HepG2 (cell line): Measurements from ENCODE around the gene DUSP15. TPM values are rescaled to one million over a fixed set of nuclear protein-coding genes. Genes with fewer than 3 reads are reported as not detected.
A peak's percentile ranks its signal among the peaks of the same experiment; 100 is the strongest.

Experiments used
- GLI4 ChIP-seq: sonication (generic); formaldehyde crosslinking; IDR thresholded peaks from 2 replicates; pipeline ENCODE4 v1.5.1; 2020; ENCODE audit warnings: missing genetic modification reagents, mild to moderate bottlenecking, moderate library complexity, borderline replicate concordance
- IKZF1 ChIP-seq: fragments of 450-650 bp; IDR thresholded peaks from 2 replicates; pipeline ENCODE4 v1.7.1; 2016
- KIAA2018 ChIP-seq: sonication (generic); formaldehyde crosslinking; IDR thresholded peaks from 2 replicates; pipeline ENCODE4 v1.5.0; 2020; ENCODE audit warnings: mild to moderate bottlenecking, missing genetic modification reagents, borderline replicate concordance
- RAD21 ChIP-seq: fragments of 450-650 bp; formaldehyde crosslinking; IDR thresholded peaks from 2 replicates; pipeline ENCODE4 v1.5.0; 2020; ENCODE audit warnings: mild to moderate bottlenecking
- RFXAP ChIP-seq: sonication (generic); formaldehyde crosslinking; IDR thresholded peaks from 2 replicates; pipeline ENCODE4 v1.4.0; 2020; ENCODE audit warnings: missing genetic modification reagents, borderline replicate concordance
- ZBTB37 ChIP-seq: sonication (generic); formaldehyde crosslinking; IDR thresholded peaks from 2 replicates; pipeline ENCODE4 v1.4.0; 2020; ENCODE audit warnings: mild to moderate bottlenecking, missing genetic modification reagents
- ZFP36 ChIP-seq: fragments of 150-350 bp; IDR thresholded peaks from 2 replicates; pipeline ENCODE4 v1.6.1; 2018; ENCODE audit warnings: borderline replicate concordance, low read length, low read depth; ENCODE audit not compliant: partially characterized antibody
- ZFP91 ChIP-seq: sonication (generic); formaldehyde crosslinking; IDR thresholded peaks from 2 replicates; pipeline ENCODE4 v1.9.0; 2022; ENCODE audit warnings: missing genetic modification reagents, mild to moderate bottlenecking, borderline replicate concordance
- ZFX ChIP-seq: sonication (generic); formaldehyde crosslinking; IDR thresholded peaks from 2 replicates; pipeline ENCODE4 v1.4.0; 2020; ENCODE audit warnings: mild to moderate bottlenecking, low read depth, missing genetic modification reagents, moderate library complexity
- ZNF30 ChIP-seq: sonication (generic); formaldehyde crosslinking; IDR thresholded peaks from 2 replicates; pipeline ENCODE4 v1.5.0; 2020; ENCODE audit warnings: mild to moderate bottlenecking, missing genetic modification reagents
- ZNF460 ChIP-seq: sonication (generic); formaldehyde crosslinking; IDR thresholded peaks from 2 replicates; pipeline ENCODE4 v1.5.1; 2020; ENCODE audit warnings: missing genetic modification reagents, mild to moderate bottlenecking, borderline replicate concordance
- ZNF547 ChIP-seq: sonication (generic); formaldehyde crosslinking; IDR thresholded peaks from 2 replicates; pipeline ENCODE4 v1.5.1; 2020; ENCODE audit warnings: mild to moderate bottlenecking, missing genetic modification reagents
- ZNF572 ChIP-seq: sonication (generic); formaldehyde crosslinking; IDR thresholded peaks from 2 replicates; pipeline ENCODE4 v1.5.1; 2020; ENCODE audit warnings: mild to moderate bottlenecking, missing genetic modification reagents
- ZNF577 ChIP-seq: sonication (generic); formaldehyde crosslinking; IDR thresholded peaks from 2 replicates; pipeline ENCODE4 v1.4.0; 2020; ENCODE audit warnings: mild to moderate bottlenecking, low read depth, missing genetic modification reagents, borderline replicate concordance
- ZNF879 ChIP-seq: sonication (generic); formaldehyde crosslinking; IDR thresholded peaks from 2 replicates; pipeline ENCODE4 v1.8.1; 2023; ENCODE audit warnings: missing genetic modification reagents
- polyA plus RNA-seq, 8 experiments: library from polyadenylated mRNA; depleted of rRNA in 3 of 8; stranded (reverse) in 7 of 8; unstranded in 1 of 8; fragments of >200 nt; fragmentation: Illumina TruSeq in 4 of 8; extraction: Trizol in 4 of 8; gene quantifications; 2 replicates each; pipeline versions ENCODE4 v1.2.1 to v1.2.3, GENCODE V29; 2011 to 2016; ENCODE audit warnings: low read depth in 4 of 8, missing spikeins in 1 of 8, mixed read lengths in 1 of 8; ENCODE audit not compliant: insufficient read depth in 1 of 8
- total RNA-seq, 5 experiments: library from RNA; depleted of rRNA; stranded (reverse); fragments of >200 nt; fragmentation: Illumina TruSeq; extraction: Trizol; gene quantifications; 2 replicates each; pipeline ENCODE4 v1.2.3, GENCODE V29; 2016; ENCODE audit warnings: low read depth in 1 of 5

DUSP15 gene
- total and polyA plus RNA-seq, 2 of the 13 experiments (the other 11 are each of a cell fraction or from before 2014, with no cell fraction given): 0.17 to 0.93 TPM

GRCh38 chr20:31879143-31879987 is 9.0 kb upstream of the DUSP15 start (continued):
- TF ChIP-seq KIAA2018: no peak
- peak; percentile 1 for TF ChIP-seq ZFP36
- 0 out of 2 replicates have a peak, but pooled peaks have one; percentile 2 for TF ChIP-seq ZNF572
- TF ChIP-seq RAD21 (CRISPR knock-in tag): peak; percentile 45
- TF ChIP-seq IKZF1: no peak
- TF ChIP-seq ZFX (CRISPR knock-in tag): peak; percentile 40; the same call in 1 of the 2 replicates
- TF ChIP-seq GLI4 (CRISPR knock-in tag): 0 out of 2 replicates have a peak, but pooled peaks have one; percentile 18
- TF ChIP-seq RFXAP (CRISPR knock-in tag): peak; percentile 51; the same call in 1 of the 2 replicates
- TF ChIP-seq ZBTB37 (CRISPR knock-in tag): peak; percentile 78; the same call in 1 of the 2 replicates
- peak; percentile 50; the same call in 1 of the 2 replicates for TF ChIP-seq ZNF460 (CRISPR knock-in tag)
- TF ChIP-seq ZNF30: 0 out of 2 replicates have a peak, but pooled peaks have one; percentile 10
- no peak for TF ChIP-seq ZNF577
- TF ChIP-seq ZNF547: 0 out of 2 replicates have a peak, but pooled peaks have one; percentile 32
- TF ChIP-seq ZFP91 (CRISPR knock-in tag): peak; percentile 60; the same call in 1 of the 2 replicates
- no peak for TF ChIP-seq ZNF879 (CRISPR knock-in tag)
